Thyroid gland (tissue), 4 donors: ENCODE measurements around the gene KCNA5.

ENCODE experiments used
- CTCF ChIP-seq, 6 experiments: fragments of 200-600 bp in 3 of 6; fragments of 450-650 bp in 3 of 6; sonication (generic) in 3 of 6; IDR thresholded peaks; one replicate each; pipeline ENCODE4 v1.5.1; 2016 to 2019; ENCODE audit warnings: antibody characterized with exemption in 6 of 6, mild to moderate bottlenecking in 2 of 6, inconsistent platforms in 1 of 6, moderate library complexity in 1 of 6
- POLR2A ChIP-seq, 2 donors: fragments of 450-650 bp; IDR thresholded peaks; one replicate each; pipeline ENCODE4 v1.6.1; 2017; ENCODE audit warnings: antibody characterized with exemption in 2 of 2, mild to moderate bottlenecking in 2 of 2, moderate library complexity in 1 of 2

DNA sequence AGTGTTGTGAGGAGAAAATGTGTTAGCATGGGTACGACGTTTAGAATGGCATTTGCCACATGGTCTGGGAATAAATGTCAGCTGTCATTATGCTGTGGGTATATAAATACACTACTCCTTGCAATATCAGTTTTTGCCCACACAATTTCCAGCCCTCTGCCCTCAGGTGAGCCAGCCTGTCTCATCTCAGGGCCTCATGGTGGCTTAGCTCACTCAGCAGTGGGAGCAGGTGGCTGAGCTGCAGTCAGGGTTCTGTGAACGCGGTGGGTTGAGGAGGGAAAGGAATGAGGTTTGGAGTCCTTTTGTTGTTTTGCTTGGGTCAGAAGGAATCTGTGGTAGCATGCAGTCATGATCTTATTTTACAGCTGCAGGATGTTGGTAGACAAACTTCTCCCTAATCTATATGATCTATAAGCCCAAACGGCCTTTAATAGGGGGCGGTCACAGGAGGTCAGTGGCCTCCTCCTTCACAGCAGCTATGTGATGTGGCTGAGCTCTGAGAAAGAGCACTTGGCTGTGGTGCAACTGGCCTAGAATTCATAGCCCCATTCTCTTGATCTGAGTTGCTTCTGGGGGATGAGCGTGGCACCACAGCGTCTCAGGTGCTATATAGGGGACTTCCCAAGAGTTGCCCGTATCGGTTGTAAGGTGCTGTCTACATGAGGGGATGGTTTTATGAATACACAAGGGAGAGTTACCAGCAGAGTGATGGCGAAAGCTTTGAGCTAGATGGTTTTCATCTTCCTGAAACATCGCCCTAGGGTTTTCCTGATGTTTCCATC, 27.8 kb upstream of the KCNA5 start:
- TF ChIP-seq CTCF (IDR thresholded peaks at IDR 0.05) (no peak), POLR2A (IDR thresholded peaks at IDR 0.05) (no peak)
